ENCODE data around the gene SCN9A.
"Not testable (repeated sequence)": the region's sequence is repeated elsewhere in the genome, so short reads cannot be mapped to it uniquely, and the experiment has no call there.

SCN9A gene

DNA sequence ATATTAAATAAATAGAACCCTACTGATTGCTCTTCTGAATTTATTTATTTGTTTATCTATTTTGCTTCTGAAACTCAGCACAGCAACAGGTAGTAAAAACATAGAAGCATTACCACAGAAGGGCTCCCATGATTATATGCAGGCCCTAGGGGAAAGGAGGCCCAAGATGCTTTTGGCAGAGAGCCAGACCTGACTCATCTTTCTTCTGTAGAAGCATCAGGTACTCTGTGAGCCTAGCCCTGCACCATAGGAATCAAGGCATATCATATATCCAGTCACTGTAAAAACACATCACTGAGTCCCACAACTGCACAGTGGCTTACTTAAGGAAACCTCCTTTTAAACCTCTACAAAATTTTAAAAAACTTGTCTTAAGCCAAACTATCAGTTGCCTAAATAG is 1.8 kb downstream of the SCN9A start:
- DNase-seq, result peak; percentile 63

DNA sequence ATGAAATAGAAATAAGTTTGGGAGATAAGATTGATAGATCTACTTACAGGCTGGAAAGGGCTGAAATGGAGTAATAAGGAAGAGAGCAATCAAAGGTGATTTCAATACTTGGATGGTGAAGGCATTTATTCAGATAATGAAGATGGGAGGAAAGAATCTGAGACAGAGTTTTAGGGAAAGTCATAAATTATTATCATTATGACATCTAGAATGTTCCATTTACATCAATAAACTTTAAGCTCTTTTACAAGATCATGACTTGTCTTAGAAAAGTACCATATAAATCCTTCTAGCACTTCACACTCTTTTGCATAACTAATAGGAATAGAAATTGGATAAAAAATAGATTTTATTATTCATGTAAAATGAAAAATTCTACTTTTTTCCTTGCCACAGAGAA is 2.2 kb downstream of the SCN9A start:
- DNase-seq, result no peak

DNA sequence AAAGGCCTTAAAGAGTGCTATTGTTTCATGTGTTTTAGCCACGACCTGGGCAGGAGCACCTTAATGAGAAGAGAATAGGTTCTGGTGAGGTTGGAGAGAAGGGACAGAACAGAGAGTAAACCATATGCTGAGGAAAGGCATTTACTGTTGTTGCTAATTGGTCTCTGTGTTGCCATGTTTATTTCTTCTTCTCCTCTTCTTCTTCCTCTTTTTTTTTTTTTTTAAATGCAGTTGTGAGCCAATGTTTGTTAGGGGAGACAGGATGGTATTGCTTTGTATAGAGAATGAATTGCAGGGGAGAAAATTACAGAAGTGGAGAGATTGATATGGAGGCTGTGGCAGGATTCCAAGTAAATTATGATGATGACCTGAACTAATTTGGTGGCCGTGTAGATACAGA is 2.6 kb downstream of the SCN9A start:
- DNase-seq, result no peak

DNA sequence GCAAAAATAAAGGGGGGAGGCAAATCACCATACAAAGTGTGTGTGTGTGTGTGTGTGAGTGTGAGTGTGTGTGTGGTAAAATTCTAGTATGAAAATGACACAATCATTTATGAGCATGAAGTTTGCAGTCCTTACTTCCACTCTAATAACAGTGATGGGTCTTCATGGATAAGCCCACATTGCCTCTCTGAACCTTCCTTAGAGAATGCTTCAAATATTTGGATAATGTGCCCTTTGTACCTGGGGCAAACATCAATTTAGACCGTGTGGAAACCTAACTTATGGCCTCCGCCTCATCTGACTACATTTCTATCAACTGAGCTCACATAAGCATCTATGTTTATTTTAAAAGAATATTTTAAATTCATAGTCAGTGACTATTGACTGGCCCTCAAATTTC is 3.7 kb downstream of the SCN9A start:
- DNase-seq, result no peak

DNA sequence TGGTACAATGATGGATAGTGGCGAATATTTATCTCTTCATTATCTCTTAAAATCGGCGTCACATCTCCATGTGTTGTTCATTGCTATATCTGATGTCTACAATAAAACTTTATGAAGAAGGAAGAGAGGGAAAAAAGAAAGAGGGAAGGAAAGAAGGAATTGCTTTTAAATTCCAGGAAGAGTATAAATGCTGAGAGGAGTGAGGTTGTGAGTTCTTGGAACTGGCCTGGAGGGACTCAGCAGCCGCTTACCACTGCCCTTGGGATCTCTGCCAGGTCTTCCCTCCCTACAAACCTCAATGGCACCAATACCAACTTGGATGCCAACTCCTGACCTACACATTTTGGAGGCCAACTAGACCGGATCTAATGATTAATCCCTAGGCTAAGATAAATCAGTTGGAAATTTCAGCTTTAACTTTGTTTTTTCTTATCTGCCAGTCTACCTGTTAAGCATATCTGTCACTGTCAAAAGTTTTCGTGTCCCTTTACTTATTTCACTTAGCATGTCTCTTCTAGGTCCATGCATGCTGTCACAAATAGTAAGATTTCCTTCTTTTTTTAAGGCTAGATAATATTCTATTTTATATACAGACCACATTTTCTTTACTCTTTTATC is 9.8 kb downstream of the SCN9A start:
- no peak for DNase-seq

DNA sequence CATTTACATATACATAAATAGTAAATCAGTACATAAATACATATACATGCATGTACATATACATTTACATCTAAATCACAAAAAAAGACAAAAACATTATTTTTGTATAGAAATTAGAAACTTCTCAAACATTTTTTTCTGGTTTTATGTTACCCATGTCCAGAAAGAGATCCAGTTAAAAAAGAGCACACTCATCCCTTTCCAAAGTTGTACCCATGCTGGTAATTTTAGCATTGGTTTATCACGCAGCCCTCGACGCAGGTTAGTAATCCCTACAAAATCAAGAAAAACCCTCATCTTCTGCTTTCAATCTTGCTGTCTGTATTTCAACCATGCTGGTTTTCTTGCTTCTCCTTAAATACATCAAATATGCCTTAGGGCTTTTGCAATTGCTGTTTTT is 10.5 kb downstream of the SCN9A start:
- no peak for DNase-seq

DNA sequence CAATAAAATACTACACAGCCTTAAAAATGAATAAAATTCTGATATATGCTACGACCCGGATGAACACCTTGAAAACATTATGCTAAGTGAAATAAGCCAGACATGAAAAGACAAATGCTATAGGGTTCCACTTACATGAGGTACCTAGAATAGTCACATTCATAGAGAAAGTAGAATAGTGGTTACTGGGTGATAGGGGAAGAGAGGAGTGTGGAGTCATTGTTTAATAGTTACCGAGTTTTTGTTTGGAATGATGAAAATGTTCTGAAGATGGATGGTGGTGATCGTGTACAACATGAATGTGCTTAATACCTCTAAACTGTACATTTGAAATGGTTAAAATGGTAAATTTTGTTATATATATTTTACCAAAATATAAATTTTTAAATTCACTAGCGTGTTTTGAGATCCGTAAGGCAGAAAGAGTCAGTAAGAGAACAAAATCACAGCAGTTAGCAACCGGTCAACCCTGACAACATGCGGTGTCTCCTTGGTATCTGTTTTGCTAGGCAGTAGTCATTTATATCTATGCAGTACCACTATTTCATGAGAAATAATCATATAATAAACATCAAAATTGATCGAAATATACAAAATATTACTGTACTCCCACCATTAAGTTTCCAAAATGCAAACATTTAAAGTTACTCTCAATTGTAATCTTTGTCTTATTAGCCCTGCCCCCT is 11.1 kb downstream of the SCN9A start:
- no peak for DNase-seq

DNA sequence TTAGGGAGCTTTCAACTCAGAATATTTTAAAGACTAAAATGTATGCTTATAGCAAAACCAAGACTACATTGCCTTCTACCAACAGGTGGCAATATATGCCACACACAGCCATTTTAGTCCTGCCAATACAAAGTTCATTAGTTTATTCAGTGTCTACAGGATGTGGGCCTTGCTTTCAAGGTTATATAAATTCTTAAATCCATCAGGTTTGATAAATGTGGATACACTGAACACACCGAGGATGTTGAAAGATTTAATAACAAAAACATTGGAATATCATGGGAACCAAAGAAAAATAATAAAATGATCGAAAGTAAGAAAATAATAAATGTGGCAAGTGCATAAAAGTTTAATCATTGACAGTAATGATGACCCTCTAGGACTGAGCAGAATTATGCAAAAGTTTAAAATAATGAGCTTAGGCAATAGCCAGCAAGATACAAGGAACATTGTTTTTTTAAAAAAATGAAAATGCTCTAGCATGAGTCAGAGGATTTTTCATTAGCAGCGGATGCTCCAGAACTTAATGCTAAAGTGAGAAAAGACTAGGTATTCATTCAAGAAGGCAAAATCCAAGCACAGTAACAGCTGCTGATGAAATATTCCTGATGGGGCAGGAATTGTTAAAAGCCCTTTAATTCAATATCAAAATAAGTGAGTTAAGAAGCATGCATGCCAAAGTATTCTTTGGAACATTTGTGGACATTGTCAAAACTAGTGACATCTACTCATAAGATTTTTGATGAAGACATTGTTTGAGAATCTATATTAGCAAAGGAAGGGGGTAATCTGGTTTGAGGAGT is 14.2 kb downstream of the SCN9A start:
- DNase-seq, result peak; percentile 64

DNA sequence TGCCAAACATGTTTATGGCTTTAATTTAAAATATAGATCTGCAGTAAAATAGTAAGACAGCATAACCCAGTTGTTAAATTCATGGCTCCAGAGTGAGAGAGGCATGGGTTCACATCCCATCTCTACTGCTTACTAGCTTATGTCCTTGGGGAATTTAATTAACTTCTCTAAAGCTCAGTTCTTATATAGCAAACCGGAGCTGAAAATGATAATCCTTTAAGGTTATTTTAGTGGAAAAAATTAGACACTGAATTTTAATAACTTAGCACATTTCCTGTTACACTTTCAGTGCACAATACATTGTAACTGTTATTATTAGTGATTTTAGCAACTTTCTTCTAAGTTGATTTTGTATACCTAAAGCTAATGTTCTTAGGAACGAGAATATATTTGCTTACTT is 14.8 kb downstream of the SCN9A start:
- DNase-seq, result no peak

DNA sequence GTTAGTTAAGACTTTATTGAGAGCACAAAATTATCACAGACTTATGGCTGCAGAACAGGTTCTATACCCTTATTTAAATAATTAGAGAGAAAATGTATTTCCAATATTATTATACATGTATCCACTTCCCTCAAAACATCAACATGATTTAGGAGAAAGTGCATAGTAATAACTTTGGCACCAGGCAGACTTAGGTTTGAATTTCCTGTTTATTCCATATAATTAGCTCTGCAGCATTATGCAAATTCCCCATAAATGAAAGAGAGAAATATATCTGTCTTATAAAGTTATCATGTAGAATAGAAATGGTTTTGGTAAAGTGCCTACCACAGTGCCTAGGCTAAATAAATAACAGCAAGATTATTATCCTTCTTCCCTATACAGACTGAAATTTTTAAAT is 15.3 kb downstream of the SCN9A start:
- DNase-seq, result no peak

DNA sequence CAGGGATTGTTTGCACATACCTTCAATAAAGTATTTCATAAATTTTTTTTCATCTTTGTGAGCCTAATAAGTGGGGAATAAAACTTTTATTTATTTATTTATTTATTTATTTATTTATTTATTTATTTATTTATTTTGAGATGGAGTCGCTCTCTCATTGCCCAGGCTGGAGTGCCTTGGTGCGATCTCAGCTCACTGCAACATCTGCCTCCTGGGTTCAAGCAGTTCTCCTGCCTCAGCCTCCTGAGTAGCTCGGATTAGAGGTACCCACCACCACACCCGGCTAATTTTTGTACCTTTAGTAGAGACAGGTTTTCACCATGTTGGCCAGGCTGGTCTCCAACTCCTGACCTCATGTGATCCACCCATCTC is 17.8 kb downstream of the SCN9A start:
- not testable (repeated sequence) for DNase-seq

DNA sequence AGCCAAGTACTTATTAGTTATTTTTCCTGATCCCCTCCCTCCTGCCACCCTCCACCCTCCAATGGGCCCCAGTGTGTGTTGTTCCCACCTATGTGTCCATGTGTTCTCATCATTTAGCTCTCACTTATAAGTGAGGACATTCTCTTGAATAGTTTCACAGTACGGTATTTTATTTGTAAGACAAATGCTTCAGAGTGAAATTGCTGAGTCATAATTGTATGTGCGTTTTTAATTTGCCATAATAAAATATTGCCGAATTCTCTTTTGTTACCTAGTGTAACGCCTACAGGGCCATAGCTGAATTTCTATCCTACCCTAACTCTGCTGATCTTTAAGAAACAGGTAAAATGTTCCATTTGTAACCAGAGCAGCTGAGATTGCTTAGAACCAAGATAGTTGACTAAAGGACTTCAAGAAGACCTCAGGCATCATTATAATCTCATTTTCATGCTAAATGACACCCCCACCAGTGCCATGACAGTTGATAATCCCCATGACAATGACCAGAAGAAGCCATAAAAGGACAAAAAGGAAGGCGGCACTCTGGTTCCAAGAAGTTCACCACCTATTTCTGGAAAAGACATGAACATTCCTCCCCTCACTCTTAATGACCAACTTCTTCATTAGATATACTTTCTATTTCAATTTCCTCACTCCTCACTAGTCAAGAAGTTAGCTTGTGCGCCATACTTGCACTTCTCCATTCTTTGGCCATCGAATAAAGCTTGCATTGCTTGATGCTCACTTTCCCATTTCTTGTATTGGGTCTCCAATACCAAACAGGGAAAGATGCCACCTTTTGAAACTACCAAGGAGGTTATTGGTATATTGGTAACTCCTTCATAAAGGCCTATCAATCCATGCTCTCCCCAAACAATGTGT is 18.4 kb downstream of the SCN9A start:
- peak; percentile 9 for DNase-seq

DNA sequence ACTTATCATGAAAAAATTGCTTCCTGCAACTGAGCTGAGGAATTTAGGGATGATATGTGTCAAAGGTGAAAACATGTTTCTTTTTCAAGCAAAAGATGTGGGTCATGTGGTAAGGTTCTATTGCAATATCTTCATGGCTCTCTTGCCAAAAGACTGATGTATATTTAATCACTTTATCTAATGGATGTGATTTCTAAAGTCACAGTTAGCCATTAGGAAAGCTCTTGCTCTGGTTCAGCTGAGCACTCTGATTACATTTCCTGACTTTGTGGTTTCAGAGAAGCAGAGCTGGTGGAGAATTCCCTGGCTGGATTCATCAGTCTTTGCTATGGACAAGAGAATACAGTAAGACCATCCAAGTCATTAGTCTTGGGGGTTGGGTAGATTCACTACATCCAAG is 24.4 kb downstream of the SCN9A start:
- no peak for DNase-seq

DNA sequence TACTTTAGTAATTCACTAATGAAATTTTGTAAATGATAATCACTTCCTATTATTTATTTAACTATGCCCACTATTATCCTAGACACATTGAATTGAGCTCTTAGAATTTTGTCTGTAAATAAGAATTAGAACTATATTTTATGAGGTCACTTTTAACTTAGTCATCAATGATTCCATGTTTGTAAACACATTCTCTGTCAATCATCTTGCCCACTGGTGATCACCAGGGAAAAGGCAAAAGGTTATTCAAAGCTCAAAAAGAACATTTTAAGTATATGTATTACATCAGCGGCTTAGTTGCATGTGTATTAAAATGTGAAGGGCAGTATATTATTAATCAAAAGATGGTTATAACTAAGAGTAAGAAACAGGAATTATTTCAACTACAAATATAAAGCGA is 25.2 kb downstream of the SCN9A start:
- DNase-seq, result no peak

DNA sequence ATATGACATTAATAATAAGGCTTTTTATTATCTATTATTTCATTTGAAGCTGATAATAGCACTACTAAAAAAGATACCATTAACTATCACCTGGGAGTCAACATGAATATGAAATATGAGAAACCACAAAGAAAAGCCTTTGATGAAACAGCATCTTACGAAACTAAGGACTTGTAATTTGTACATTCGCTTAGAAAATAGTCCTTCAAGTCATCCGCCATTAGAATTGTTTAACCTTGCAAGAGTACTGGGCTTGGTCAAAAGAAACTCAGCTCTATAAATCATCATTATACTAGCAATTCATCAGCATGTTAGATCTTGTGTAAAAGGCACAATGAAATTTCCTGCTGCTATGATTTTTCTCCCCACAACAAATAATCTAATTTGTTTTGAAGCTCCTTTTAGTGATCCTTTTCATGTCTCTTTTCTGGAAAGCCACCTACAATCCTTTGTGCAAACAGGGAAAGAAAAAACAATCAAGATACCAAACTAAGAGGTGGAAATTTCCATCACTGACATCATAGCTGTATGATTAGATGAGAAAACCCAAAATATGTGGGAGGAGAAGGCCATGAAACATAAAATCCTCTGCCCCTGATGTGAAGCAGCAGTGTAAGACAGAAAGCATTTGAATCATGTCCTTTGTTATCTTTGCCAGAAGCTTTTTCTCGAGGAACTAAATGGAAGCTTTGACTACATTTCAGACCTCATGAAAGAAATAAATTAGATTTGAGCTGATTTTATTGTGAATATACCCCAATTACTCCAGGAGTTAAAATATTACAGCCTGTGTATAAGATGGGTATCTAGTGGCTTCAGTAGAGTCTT is 31.2 kb downstream of the SCN9A start:
- no peak for DNase-seq

DNA sequence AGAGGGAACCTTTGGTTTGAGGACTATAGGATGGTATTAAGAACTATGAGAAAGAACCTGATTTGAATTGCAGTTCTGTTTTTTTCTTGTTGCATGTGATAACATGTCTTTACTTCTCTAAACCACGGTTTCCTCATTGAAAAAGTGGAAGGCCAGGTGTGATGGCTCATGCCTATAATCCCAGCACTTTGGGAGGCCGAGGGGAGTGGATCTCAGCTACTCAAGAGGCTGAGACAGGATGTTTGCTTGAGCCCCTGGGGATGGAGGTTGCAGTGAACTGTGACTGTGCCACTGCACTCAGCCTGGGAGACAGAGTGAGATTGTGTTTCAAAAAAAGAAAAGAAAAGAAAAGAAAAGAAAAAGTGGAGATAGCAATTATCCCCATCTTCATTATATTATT is 32.3 kb downstream of the SCN9A start:
- no peak for DNase-seq

DNA sequence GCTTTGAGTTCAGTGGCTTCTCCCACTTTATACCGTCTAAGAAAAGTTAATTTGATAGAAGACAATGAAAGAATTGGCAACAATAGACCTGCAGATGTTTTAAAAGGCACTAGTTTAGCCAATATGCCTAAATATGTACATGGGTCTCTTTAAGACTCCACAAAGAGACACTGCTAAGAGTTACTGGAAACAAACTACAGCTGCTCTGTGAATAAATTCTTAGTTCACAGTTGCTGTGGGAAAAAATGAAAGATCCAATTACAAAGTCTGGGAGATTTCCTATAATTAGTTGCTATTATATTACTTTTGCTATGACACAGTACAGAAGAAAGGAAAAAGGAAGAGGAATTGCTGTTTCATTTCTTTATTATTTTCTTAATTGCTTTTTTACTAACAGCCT is 34.3 kb downstream of the SCN9A start:
- no peak for DNase-seq

DNA sequence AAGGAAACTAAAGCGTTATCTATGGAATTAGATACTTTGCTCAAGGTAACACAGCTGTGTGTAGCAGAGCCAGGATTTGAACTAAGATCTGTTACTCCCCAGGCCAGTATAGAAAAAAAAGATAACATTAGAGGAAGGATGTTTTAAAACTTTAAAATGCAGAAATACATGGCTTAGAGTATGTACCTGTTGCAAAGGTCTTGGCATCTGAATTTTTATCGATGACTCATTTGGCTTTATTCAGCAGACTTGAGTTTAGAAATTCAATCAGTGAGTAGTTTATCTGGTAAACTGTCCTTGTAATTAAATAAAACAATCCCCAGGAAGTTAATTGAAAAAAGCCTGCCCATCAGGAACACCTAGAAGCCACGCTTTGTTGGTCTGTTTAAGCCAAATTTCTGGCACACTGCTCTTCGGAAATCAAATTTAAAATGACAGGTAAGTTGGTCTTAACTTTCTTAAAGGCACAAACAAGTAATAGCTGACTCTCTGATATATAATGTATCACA is 36.9 kb downstream of the SCN9A start:
- no peak for DNase-seq

DNA sequence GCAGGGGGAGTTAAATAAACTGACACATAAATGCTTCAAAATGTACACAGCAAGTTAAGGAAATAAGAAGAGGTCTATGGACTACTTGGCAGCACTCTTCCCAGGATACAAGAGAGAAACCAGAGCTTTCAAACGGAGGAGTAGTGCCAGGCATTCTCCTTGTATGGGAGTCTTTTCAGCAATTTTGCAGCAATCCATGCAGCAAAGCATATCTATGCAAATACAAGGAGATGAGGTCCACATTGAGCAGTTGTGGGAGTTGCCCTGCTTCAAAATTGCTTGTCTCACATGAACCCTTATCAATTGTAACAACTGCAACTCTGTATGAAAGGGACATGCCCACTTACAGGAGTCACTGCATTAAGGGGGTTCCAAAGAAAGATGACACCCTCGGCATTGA is 37.8 kb downstream of the SCN9A start:
- DNase-seq, result no peak

DNA sequence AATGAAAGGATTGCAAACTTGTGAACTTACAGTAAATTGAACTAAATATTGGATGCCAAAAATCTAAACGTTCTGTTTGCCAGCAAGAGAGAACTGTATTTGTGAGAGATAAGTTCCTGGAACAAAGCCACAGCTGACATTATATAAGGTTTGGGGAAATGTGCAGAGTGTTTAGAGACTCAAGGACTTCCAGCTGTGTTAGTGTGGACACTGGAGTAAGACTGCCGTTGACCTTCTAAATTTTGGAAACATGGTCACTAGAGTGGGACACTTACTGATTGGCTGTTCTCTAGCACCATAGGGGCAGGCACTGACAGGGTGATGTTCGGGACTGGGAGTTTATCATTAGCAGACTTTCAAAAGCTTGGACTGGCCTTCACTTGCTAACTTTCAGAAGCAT is 40.5 kb downstream of the SCN9A start:
- no peak for DNase-seq

DNA sequence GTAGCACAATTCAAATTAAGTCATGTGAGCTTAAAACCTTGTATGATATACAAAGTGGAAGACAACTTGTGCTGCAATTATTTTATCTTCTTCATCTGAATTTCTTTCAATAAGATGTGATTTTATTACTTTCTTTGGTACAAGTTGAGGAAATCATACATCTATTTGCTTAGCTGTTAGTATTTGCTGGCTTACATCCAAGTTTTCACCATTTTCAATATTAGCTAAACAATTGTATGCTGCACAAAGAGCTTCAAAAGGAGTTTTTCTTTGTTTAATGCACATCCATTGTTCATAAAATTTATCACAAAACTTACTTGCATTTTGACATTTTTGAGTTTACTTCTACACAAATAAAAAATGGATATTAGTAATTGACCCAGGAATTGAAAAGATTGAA is 40.9 kb downstream of the SCN9A start:
- no peak for DNase-seq

DNA sequence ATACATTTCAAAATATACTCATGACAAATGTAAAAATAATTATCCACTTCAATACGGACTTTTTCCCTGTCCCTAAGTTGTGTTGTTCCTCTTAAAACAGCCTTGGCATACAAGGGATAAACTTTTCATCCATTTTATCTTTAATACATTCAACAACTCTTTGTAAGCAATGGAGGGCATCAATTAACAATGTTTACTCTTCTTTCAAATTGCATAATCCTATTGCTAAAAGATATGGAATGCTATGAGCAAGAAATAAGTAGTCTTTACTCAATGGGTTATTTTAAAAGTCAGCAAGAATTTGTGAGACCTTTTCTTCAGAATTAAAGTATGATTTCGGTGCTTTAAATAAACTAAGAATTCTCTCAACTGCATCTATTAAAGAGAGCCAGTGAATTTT is 41.9 kb downstream of the SCN9A start:
- no peak for DNase-seq
